ENCODE data around the gene SLIT3.

SLIT3 gene

DNA sequence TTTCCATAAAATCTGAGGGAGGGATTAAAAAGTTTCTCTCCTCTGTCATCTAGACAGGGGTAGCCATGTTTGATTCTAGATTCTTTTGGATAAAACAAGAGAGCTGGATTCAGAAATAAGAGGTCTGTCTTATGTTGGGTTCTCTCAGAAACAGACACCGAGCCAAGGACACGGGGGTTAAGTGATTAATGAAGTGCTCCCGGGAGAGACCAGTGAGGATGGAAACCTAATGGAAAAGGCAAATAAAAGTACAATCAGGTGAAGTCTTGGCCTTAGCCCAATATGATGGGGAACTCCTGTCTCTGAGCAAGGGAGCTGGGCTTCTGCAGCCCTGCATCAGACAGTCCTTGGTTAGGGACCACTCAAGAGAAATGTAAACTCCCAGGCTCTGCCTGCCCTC, 413.0 kb downstream of the SLIT3 start:
- TF ChIP-seq, protein P1, sequence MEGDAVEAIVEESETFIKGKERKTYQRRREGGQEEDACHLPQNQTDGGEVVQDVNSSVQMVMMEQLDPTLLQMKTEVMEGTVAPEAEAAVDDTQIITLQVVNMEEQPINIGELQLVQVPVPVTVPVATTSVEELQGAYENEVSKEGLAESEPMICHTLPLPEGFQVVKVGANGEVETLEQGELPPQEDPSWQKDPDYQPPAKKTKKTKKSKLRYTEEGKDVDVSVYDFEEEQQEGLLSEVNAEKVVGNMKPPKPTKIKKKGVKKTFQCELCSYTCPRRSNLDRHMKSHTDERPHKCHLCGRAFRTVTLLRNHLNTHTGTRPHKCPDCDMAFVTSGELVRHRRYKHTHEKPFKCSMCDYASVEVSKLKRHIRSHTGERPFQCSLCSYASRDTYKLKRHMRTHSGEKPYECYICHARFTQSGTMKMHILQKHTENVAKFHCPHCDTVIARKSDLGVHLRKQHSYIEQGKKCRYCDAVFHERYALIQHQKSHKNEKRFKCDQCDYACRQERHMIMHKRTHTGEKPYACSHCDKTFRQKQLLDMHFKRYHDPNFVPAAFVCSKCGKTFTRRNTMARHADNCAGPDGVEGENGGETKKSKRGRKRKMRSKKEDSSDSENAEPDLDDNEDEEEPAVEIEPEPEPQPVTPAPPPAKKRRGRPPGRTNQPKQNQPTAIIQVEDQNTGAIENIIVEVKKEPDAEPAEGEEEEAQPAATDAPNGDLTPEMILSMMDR (IDR thresholded peaks at IDR 0.05; ENCODE audit: borderline replicate concordance, extremely low read depth, low read length, poor library complexity, severe bottlenecking), result no peak
- no peak for TF ChIP-seq EZH2 (IDR thresholded peaks at IDR 0.05; ENCODE audit: borderline replicate concordance, low read depth, low read length, severe bottlenecking)
- no peak for ATAC-seq (ENCODE audit: insufficient read depth, low read depth)
- Histone ChIP-seq H3K9me3 (ENCODE audit: insufficient read depth, low read length, severe bottlenecking) (no peaks in the 10 kb centered on the region), H3K9ac (ENCODE audit: low read depth, low read length) (no peak overlapping the region), H3K27ac (ENCODE audit: low read length) (no peak overlapping the region), H4K20me1 (ENCODE audit: insufficient read depth, low read length) (no peaks in the 10 kb centered on the region), H3K79me2 (ENCODE audit: insufficient read depth, low read length) (no peaks in the 10 kb centered on the region), H3K4me1 (ENCODE audit: insufficient read depth, low read length) (no peaks in the 10 kb centered on the region), H3K4me2 (ENCODE audit: insufficient read depth, low read length) (no peak overlapping the region), H2AFZ (ENCODE audit: low read depth, low read length) (no peak overlapping the region), H3K27me3 (ENCODE audit: insufficient read depth, low read length, poor library complexity) (no peaks in the 10 kb centered on the region), H3K36me3 (ENCODE audit: insufficient read depth, low read length) (no peaks in the 10 kb centered on the region), H3K4me3 (ENCODE audit: low read depth in 1 of 2, low read length in 2 of 2) (no peak overlapping the region)
- no peak for DNase-seq

DNA sequence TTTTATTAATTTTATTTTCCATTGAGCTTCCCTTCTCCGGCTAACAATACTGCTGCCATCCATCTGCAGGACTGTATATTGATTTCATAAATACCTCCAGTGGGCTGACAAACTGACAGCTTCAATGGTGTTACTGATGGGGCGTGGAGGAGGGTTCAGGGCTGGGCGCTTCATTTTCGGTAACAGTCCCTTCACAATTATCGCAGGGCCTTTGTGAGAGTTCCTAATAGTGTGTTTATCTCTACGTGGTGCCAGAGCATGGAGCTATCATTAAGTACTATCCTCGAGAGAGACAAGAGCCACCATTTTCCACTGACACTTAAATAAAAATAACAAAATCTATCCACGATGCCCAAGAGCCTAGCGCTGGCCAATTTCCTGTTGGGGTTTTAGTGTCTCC, 414.8 kb downstream of the SLIT3 start:
- no peak overlapping the region for H3K9ac ChIP-seq (ENCODE audit: low read depth, low read length)
- no peaks in the 10 kb centered on the region for H3K9me3 ChIP-seq (ENCODE audit: insufficient read depth, low read length, severe bottlenecking)
- H3K4me3 ChIP-seq (ENCODE audit: low read depth in 1 of 2, low read length in 2 of 2), result no peak overlapping the region
- no peaks in the 10 kb centered on the region for H3K79me2 ChIP-seq (ENCODE audit: insufficient read depth, low read length)
- no peaks in the 10 kb centered on the region for H3K4me1 ChIP-seq (ENCODE audit: insufficient read depth, low read length)
- H3K36me3 ChIP-seq (ENCODE audit: insufficient read depth, low read length), result no peaks in the 10 kb centered on the region
- H3K27ac ChIP-seq (ENCODE audit: low read length), result no peak overlapping the region
- H4K20me1 ChIP-seq (ENCODE audit: insufficient read depth, low read length), result no peaks in the 10 kb centered on the region
- H3K27me3 ChIP-seq (ENCODE audit: insufficient read depth, low read length, poor library complexity), result no peaks in the 10 kb centered on the region
- no peak overlapping the region for H2AFZ ChIP-seq (ENCODE audit: low read depth, low read length)
- TF ChIP-seq EZH2 (IDR thresholded peaks at IDR 0.05; ENCODE audit: borderline replicate concordance, low read depth, low read length, severe bottlenecking), result no peak
- TF ChIP-seq, protein P1 (IDR thresholded peaks at IDR 0.05; ENCODE audit: borderline replicate concordance, extremely low read depth, low read length, poor library complexity, severe bottlenecking), result no peak
- ATAC-seq (ENCODE audit: insufficient read depth, low read depth) (no peak), DNase-seq (no peak)
- no peak overlapping the region for H3K4me2 ChIP-seq (ENCODE audit: insufficient read depth, low read length)

DNA sequence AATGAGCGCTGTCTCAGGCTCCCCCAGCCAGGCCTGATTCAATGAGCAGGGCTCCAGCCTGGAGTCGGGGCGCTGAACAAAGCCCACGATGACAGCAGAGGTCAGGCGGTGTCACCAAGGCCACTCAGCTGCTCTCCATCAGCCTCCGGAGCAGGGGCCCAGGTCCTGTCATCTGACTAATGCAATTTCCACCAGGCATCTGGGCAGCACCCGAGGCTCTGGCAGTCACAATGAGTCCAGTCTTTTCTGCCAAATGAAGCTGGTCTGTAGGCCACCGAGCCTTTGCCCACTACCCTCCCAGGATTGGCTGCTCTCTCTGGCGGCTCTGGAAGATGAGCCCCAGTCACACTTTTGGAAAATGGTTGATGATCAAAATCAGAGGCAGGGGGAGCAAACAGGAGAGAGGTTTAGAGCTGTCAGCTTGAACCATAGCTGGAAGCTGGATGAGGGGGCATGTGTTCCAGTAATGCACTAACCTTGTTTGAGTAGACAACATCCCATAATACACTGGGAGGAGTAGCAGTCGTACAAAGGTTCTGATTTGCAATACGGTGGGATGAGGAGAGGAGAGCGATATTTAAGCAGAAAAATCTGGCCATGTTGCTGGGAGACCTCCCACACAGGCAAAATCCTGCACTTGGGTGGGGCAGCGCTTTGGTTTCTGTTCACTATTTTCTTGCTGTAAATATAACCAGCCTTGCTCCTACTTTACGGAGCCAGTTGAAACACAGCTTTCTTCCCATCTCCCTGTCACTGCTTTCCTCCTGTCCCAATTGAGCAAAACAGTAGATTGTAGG, 415.4 kb downstream of the SLIT3 start:
- TF ChIP-seq EZH2 (IDR thresholded peaks at IDR 0.05; ENCODE audit: borderline replicate concordance, low read depth, low read length, severe bottlenecking), result no peak
- TF ChIP-seq, protein P1 (IDR thresholded peaks at IDR 0.05; ENCODE audit: borderline replicate concordance, extremely low read depth, low read length, poor library complexity, severe bottlenecking), result no peak
- no peaks in the 10 kb centered on the region for H3K79me2 ChIP-seq (ENCODE audit: insufficient read depth, low read length)
- H3K4me3 ChIP-seq (ENCODE audit: low read depth in 1 of 2, low read length in 2 of 2), result no peak overlapping the region
- H4K20me1 ChIP-seq (ENCODE audit: insufficient read depth, low read length), result no peaks in the 10 kb centered on the region
- H3K4me2 ChIP-seq (ENCODE audit: insufficient read depth, low read length), result no peak overlapping the region
- H3K36me3 ChIP-seq (ENCODE audit: insufficient read depth, low read length), result no peaks in the 10 kb centered on the region
- H3K9me3 ChIP-seq (ENCODE audit: insufficient read depth, low read length, severe bottlenecking), result no peaks in the 10 kb centered on the region
- no peaks in the 10 kb centered on the region for H3K4me1 ChIP-seq (ENCODE audit: insufficient read depth, low read length)
- H2AFZ ChIP-seq (ENCODE audit: low read depth, low read length), result no peak overlapping the region
- ATAC-seq (ENCODE audit: insufficient read depth, low read depth), result no peak
- no peaks in the 10 kb centered on the region for H3K27me3 ChIP-seq (ENCODE audit: insufficient read depth, low read length, poor library complexity)
- H3K9ac ChIP-seq (ENCODE audit: low read depth, low read length), result no peak overlapping the region
- H3K27ac ChIP-seq (ENCODE audit: low read length), result no peak overlapping the region
- no peak for DNase-seq

Data from DND-41 (cell line).